GM12878 (cell line): ENCODE results near the gene ANKRD34A. TPM values are rescaled to one million over a fixed set of nuclear protein-coding genes. Genes with fewer than 3 reads are reported as not detected.
A peak's percentile ranks its signal among the peaks of the same experiment; 100 is the strongest.

Experiments used
- ATF7 ChIP-seq: fragments of 450-650 bp; IDR thresholded peaks from 2 replicates; pipeline ENCODE4 v1.6.1; 2016; ENCODE audit warnings: low read depth, mild to moderate bottlenecking
- BRCA1 ChIP-seq: IDR thresholded peaks from 2 replicates; pipeline ENCODE4 v1.6.1; 2011; ENCODE audit warnings: low read depth, low read length, improper control_type of control experiment
- CTCF ChIP-seq, 3 experiments: IDR thresholded peaks in 2 of 3; conservative IDR thresholded peaks in 1 of 3; 2 replicates each; pipeline ENCODE4 v1.5.1; 2011; ENCODE audit warnings: low read depth in 3 of 3, low read length in 3 of 3, mild to moderate bottlenecking in 3 of 3, control low read depth in 2 of 3, moderate library complexity in 2 of 3, inconsistent platforms in 1 of 3, mixed read lengths in 1 of 3; ENCODE audit not compliant: control insufficient read depth in 2 of 3, insufficient read depth in 1 of 3; ENCODE audit errors: extremely low read depth in 1 of 3
- NFIC ChIP-seq: IDR thresholded peaks from 2 replicates; pipeline ENCODE4 v1.6.1; 2012; ENCODE audit warnings: low read depth, mild to moderate bottlenecking, inconsistent platforms, low read length, moderate library complexity
- SKIL ChIP-seq: fragments of 450-650 bp; IDR thresholded peaks from 2 replicates; pipeline ENCODE4 v1.6.1; 2017; ENCODE audit warnings: mild to moderate bottlenecking, low read depth, inconsistent platforms; ENCODE audit not compliant: poor library complexity, severe bottlenecking
- SMAD5 ChIP-seq: IDR thresholded peaks from 2 replicates; pipeline ENCODE4 v1.6.1; 2016; ENCODE audit warnings: antibody characterized with exemption, low read depth
- STAT3 ChIP-seq: IDR thresholded peaks from 2 replicates; pipeline ENCODE4 v1.6.1; 2011; ENCODE audit warnings: low read depth, low read length, improper control_type of control experiment
- TCF7 ChIP-seq: IDR thresholded peaks from 2 replicates; pipeline ENCODE4 v1.6.1; 2014; ENCODE audit warnings: antibody characterized with exemption, borderline replicate concordance
- polyA plus RNA-seq, 11 experiments: library from polyadenylated mRNA; depleted of rRNA in 4 of 11; unstranded in 6 of 11; stranded (reverse) in 5 of 11; fragments of >200 nt; fragmentation: Nextera tagmentation in 4 of 11; fragmentation: Illumina TruSeq in 1 of 11; extraction: Ambion mirVana in 4 of 11; extraction: Trizol in 1 of 11; gene quantifications; 1 replicate in 1 of 11; 2 replicates in 10 of 11; pipeline versions ENCODE4 v1.2.1 to v1.2.3, GENCODE V29; 2011 to 2016; ENCODE audit warnings: inconsistent platforms in 2 of 11, missing spikeins in 2 of 11, low read depth in 1 of 11
- total RNA-seq, 4 experiments: library from RNA; depleted of rRNA in 3 of 4; stranded (reverse); fragments of >200 nt in 3 of 4; fragmentation: Illumina TruSeq in 1 of 4; extraction: Trizol in 1 of 4; gene quantifications; 2 replicates each; pipeline versions ENCODE4 v1.2.1 to v1.2.3, GENCODE V29; 2013 to 2021

ANKRD34A gene
- total and polyA plus RNA-seq, 10 of the 15 experiments (the other 5 are each of a cell fraction or from before 2014, with no cell fraction given) = 0.40 to 3.5 (median 1.6) TPM

- TF ChIP-seq SKIL (peak; percentile 41), CTCF (IDR thresholded peaks at IDR 0.05 in 2 of 3, conservative IDR thresholded peaks at IDR 0.05 in 1 of 3; ENCODE audit: control insufficient read depth in 2 of 3, extremely low read depth in 1 of 3, insufficient read depth in 1 of 3, low read depth in 3 of 3, low read length in 3 of 3) (peak; percentile 34 to 42 (median 35); a peak in 4 of 6 replicates), BRCA1 (no peak), STAT3 (no peak), NFIC (peak; percentile 72), TCF7 (no peak), ATF7 (peak; percentile 99), SMAD5 (no peak; the same call in 1 of the 2 replicates)
- TF ChIP-seq, all 136 proteins: peak for 54
These were observed 14.7 kb upstream of the ANKRD34A start (continued) for GRCh38 chr1:145978854-145979745.
